HepG2 (cell line): ENCODE measurements around the gene STRADA. TPM values are rescaled to one million over a fixed set of nuclear protein-coding genes. Genes with fewer than 3 reads are reported as not detected.

Experiments used
- ATAC-seq: fragments of 200-7000 bp; cut with Tn5 transposase; 3 replicates; pipeline ENCODE4 v1.9.1; 2020; ENCODE audit warnings: mild to moderate bottlenecking, moderate library complexity
- BruUV-seq: library from RNA; stranded (reverse); fragments of 400-500 nt; replicated peaks from 2 replicates; lab custom pipeline; 2021; lab: Mats Ljungman, UMichigan
- CTCF ChIA-PET: fragments of 300-600 bp; formaldehyde crosslinking; extraction: SDS; loops from one replicate; lab custom pipeline; 2021; ENCODE audit warnings: low total read pairs, inconsistent platforms, low intra/inter-chr PET ratio; lab: Yijun Ruan, JAX
- POLR2A ChIA-PET: fragments of 350-600 bp; sonication (Branson Sonifier 250); formaldehyde crosslinking; loops from one replicate; lab custom pipeline; 2020; ENCODE audit warnings: antibody characterized with exemption, inconsistent platforms; lab: Yijun Ruan, JAX
- DNase-seq: peaks from one replicate; pipeline ENCODE4 v3.0.0-alpha.2; 2015; ENCODE audit warnings: low spot score
- FAIRE-seq: peaks from 3 replicates; lab custom pipeline; 2011; peaks lifted over from hg19 to GRCh38; lab: Jason Lieb, UNC
- H2AFZ ChIP-seq: one replicate; pipeline ENCODE4 v1.6.1; 2011; ENCODE audit warnings: low read length, inconsistent platforms
- H3K27ac ChIP-seq: fragments of 300-600 bp; 3 replicates; pipeline ENCODE4 v1.8.0; 2011; ENCODE audit warnings: mixed run types, mild to moderate bottlenecking, mixed read lengths, low read length, inconsistent platforms; ENCODE audit not compliant: insufficient read depth; ENCODE audit errors: extremely low read length
- H3K27me3 ChIP-seq, 2 experiments: fragments of 200-600 bp in 1 of 2; 2 replicates in 1 of 2; 3 replicates in 1 of 2; pipeline versions ENCODE4 v1.6.0 to v1.8.0; 2011; ENCODE audit warnings: low read length in 2 of 2, mild to moderate bottlenecking in 2 of 2, moderate library complexity in 2 of 2, inconsistent platforms in 1 of 2; ENCODE audit not compliant: insufficient read depth in 2 of 2, control insufficient read depth in 1 of 2
- H3K36me3 ChIP-seq, 2 experiments: fragments of 200-600 bp in 1 of 2; replicated peaks in 1 of 2; 2 replicates in 1 of 2; 3 replicates in 1 of 2; pipeline versions ENCODE4 v1.5.1 to v1.8.0; 2011; ENCODE audit warnings: low read length in 2 of 2, inconsistent platforms in 1 of 2; ENCODE audit not compliant: insufficient read depth in 2 of 2, control insufficient read depth in 1 of 2
- H3K4me1 ChIP-seq: 2 replicates; pipeline ENCODE4 v1.5.1; 2012; ENCODE audit warnings: low read length, inconsistent platforms; ENCODE audit not compliant: insufficient read depth
- H3K4me2 ChIP-seq: 2 replicates; pipeline ENCODE4 v1.6.0; 2011; ENCODE audit warnings: low read depth, low read length, inconsistent platforms
- H3K4me3 ChIP-seq, 3 experiments: fragments of 200-600 bp in 1 of 3; sonication (generic), shearing (Covaris generic) in 1 of 3; replicated peaks in 1 of 3; 2 replicates each; pipeline ENCODE4 v1.5.1; 2011 to 2016; ENCODE audit warnings: low read length in 3 of 3, inconsistent platforms in 2 of 3, low read depth in 2 of 3, mild to moderate bottlenecking in 2 of 3, control low read depth in 1 of 3, mixed read lengths in 1 of 3; ENCODE audit not compliant: insufficient read depth in 1 of 3
- H3K79me2 ChIP-seq: one replicate; pipeline ENCODE4 v1.6.1; 2011; ENCODE audit warnings: low read length, inconsistent platforms; ENCODE audit not compliant: insufficient read depth
- H3K9ac ChIP-seq: 2 replicates; pipeline ENCODE4 v1.6.0; 2011; ENCODE audit warnings: mild to moderate bottlenecking, low read depth, low read length, inconsistent platforms; ENCODE audit not compliant: insufficient read depth
- H3K9me3 ChIP-seq: 2 replicates; pipeline ENCODE4 v1.5.1; 2012; ENCODE audit warnings: mild to moderate bottlenecking, low read length
- H4K20me1 ChIP-seq: 2 replicates; pipeline ENCODE4 v1.6.0; 2011; ENCODE audit warnings: inconsistent platforms, mild to moderate bottlenecking, low read length, moderate library complexity; ENCODE audit not compliant: insufficient read depth
- BORCS8-MEF2B ChIP-seq: sonication (generic); formaldehyde crosslinking; IDR thresholded peaks from 2 replicates; pipeline ENCODE4 v1.8.0; 2022; ENCODE audit warnings: mild to moderate bottlenecking, missing genetic modification reagents
- IRF1 ChIP-seq: sonication (generic); formaldehyde crosslinking; IDR thresholded peaks from 2 replicates; pipeline ENCODE4 v1.4.0; 2020; ENCODE audit warnings: low read depth, mild to moderate bottlenecking, missing genetic modification reagents
- ZNF281 ChIP-seq: sonication (generic); formaldehyde crosslinking; IDR thresholded peaks from 2 replicates; pipeline ENCODE4 v1.4.0; 2020; ENCODE audit warnings: missing genetic modification reagents, borderline replicate concordance
- ZNF446 ChIP-seq: sonication (generic); formaldehyde crosslinking; IDR thresholded peaks from 2 replicates; pipeline ENCODE4 v1.5.0; 2020; ENCODE audit warnings: mild to moderate bottlenecking, missing genetic modification reagents
- ZNF563 ChIP-seq: sonication (generic); formaldehyde crosslinking; IDR thresholded peaks from 2 replicates; pipeline ENCODE4 v1.8.0; 2022; ENCODE audit warnings: mild to moderate bottlenecking, moderate library complexity, missing genetic modification reagents
- WGBS: methylation state at CpG from one replicate; pipeline ENCODE4 v1.1.6; 2017; ENCODE audit warnings: low lambda C conversion rate; 5-methylcytosine and 5-hydroxymethylcytosine counted together
- in situ Hi-C: cut with HindIII; loops from 2 replicates; pipeline ENCODE4 v1.10.0; 2017; ENCODE audit warnings: low pct_unique_long_range_greater_than_20kb; ENCODE audit not compliant: extremely low pct_ligation_motif_present
- intact Hi-C: fragments of 100-400 bp; cut with micrococcal nuclease; formaldehyde crosslinking; loops from one replicate; pipeline ENCODE4 v1.10.0; 2022; ENCODE audit not compliant: unreplicated experiment
- polyA plus RNA-seq, 8 experiments: library from polyadenylated mRNA; depleted of rRNA in 3 of 8; stranded (reverse) in 7 of 8; unstranded in 1 of 8; fragments of >200 nt; fragmentation: Illumina TruSeq in 4 of 8; extraction: Trizol in 4 of 8; gene quantifications; 2 replicates each; pipeline versions ENCODE4 v1.2.1 to v1.2.3, GENCODE V29; 2011 to 2016; ENCODE audit warnings: low read depth in 4 of 8, missing spikeins in 1 of 8, mixed read lengths in 1 of 8; ENCODE audit not compliant: insufficient read depth in 1 of 8
- total RNA-seq, 5 experiments: library from RNA; depleted of rRNA; stranded (reverse); fragments of >200 nt; fragmentation: Illumina TruSeq; extraction: Trizol; gene quantifications; 2 replicates each; pipeline ENCODE4 v1.2.3, GENCODE V29; 2016; ENCODE audit warnings: low read depth in 1 of 5
- TF ChIP-seq, protein P1 (sequence below): sonication (generic); formaldehyde crosslinking; IDR thresholded peaks from 2 replicates; pipeline ENCODE4 v1.4.0; 2020; ENCODE audit warnings: missing genetic modification reagents
- TF ChIP-seq, protein P2 (sequence below): sonication (generic); formaldehyde crosslinking; IDR thresholded peaks from 2 replicates; pipeline ENCODE4 v1.8.0; 2022; ENCODE audit warnings: mild to moderate bottlenecking, missing genetic modification reagents; ENCODE audit not compliant: insufficient replicate concordance
- TF ChIP-seq, protein P3 (sequence below): IDR thresholded peaks from 2 replicates; pipeline ENCODE4 v1.6.1; 2016; ENCODE audit warnings: mild to moderate bottlenecking, missing biosample characterization, missing genetic modification reagents
- TF ChIP-seq, protein P4 (sequence below): sonication (generic); formaldehyde crosslinking; IDR thresholded peaks from 2 replicates; pipeline ENCODE4 v1.4.0; 2020; ENCODE audit warnings: mild to moderate bottlenecking, missing genetic modification reagents

Gene STRADA
- total and polyA plus RNA-seq, 2 of the 13 experiments (the other 11 are each of a cell fraction or from before 2014, with no cell fraction given) = 17.6 to 17.9 TPM

- TF ChIP-seq ZNF281 (CRISPR knock-in tag) (no peak), ZNF563 (CRISPR knock-in tag) (no peak)
- TF ChIP-seq, protein P1, sequence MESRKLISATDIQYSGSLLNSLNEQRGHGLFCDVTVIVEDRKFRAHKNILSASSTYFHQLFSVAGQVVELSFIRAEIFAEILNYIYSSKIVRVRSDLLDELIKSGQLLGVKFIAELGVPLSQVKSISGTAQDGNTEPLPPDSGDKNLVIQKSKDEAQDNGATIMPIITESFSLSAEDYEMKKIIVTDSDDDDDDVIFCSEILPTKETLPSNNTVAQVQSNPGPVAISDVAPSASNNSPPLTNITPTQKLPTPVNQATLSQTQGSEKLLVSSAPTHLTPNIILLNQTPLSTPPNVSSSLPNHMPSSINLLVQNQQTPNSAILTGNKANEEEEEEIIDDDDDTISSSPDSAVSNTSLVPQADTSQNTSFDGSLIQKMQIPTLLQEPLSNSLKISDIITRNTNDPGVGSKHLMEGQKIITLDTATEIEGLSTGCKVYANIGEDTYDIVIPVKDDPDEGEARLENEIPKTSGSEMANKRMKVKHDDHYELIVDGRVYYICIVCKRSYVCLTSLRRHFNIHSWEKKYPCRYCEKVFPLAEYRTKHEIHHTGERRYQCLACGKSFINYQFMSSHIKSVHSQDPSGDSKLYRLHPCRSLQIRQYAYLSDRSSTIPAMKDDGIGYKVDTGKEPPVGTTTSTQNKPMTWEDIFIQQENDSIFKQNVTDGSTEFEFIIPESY (CRISPR knock-in tag) = no peak
- TF ChIP-seq, all 625 proteins: peak for 0
Observed at GRCh38 chr17:63689479-63689878, 52.1 kb downstream of the STRADA start (continued).

- no peak overlapping the region for H3K9ac ChIP-seq
- H3K4me1 ChIP-seq = no peaks in the 10 kb centered on the region
- WGBS = 88% methylated on average over 12 of the region's 12 CpGs
- H3K4me2 ChIP-seq = no peak overlapping the region
- H3K36me3 ChIP-seq = peaks cover 35 to 62% of the 10 kb centered on the region in 2 experiments
- no peaks in the 10 kb centered on the region for H3K27me3 ChIP-seq
- H2AFZ ChIP-seq = no peak overlapping the region
- FAIRE-seq = no peak
- CTCF ChIA-PET = no interaction called here
- H3K79me2 ChIP-seq = no peaks in the 10 kb centered on the region
- no peak for ATAC-seq
- BruUV-seq = no TSS peak
- POLR2A ChIA-PET = no interaction called here
- H3K4me3 ChIP-seq = no peak overlapping the region
- no peaks in the 10 kb centered on the region for H4K20me1 ChIP-seq
- H3K27ac ChIP-seq = no peak overlapping the region
- intact Hi-C loops = no loop called here
- H3K9me3 ChIP-seq = no peaks in the 10 kb centered on the region
- DNase-seq = no peak
- in situ Hi-C loops = no loop called here
- TF ChIP-seq ZNF446 (CRISPR knock-in tag) (no peak), IRF1 (CRISPR knock-in tag) (no peak), BORCS8-MEF2B (CRISPR knock-in tag) (no peak)
- TF ChIP-seq, protein P2, sequence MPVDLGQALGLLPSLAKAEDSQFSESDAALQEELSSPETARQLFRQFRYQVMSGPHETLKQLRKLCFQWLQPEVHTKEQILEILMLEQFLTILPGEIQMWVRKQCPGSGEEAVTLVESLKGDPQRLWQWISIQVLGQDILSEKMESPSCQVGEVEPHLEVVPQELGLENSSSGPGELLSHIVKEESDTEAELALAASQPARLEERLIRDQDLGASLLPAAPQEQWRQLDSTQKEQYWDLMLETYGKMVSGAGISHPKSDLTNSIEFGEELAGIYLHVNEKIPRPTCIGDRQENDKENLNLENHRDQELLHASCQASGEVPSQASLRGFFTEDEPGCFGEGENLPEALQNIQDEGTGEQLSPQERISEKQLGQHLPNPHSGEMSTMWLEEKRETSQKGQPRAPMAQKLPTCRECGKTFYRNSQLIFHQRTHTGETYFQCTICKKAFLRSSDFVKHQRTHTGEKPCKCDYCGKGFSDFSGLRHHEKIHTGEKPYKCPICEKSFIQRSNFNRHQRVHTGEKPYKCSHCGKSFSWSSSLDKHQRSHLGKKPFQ (CRISPR knock-in tag) = no peak
- TF ChIP-seq, protein P3, sequence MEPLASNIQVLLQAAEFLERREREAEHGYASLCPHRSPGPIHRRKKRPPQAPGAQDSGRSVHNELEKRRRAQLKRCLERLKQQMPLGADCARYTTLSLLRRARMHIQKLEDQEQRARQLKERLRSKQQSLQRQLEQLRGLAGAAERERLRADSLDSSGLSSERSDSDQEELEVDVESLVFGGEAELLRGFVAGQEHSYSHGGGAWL (CRISPR knock-in tag) = no peak
- TF ChIP-seq, protein P4, sequence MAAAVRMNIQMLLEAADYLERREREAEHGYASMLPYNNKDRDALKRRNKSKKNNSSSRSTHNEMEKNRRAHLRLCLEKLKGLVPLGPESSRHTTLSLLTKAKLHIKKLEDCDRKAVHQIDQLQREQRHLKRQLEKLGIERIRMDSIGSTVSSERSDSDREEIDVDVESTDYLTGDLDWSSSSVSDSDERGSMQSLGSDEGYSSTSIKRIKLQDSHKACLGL (CRISPR knock-in tag) = no peak
Observed at GRCh38 chr17:63688396-63689020, 53.1 kb downstream of the STRADA start.
